Progenitor cell of endocrine pancreas (in vitro differentiated cells): Measurements from ENCODE around the gene FAM186B. TPM values are rescaled to one million over a fixed set of nuclear protein-coding genes. Genes with fewer than 3 reads are reported as not detected.
"Not testable (repeated sequence)": the region's sequence is repeated elsewhere in the genome, so short reads cannot be mapped to it uniquely, and the experiment has no call there.

Source experiments
- DNase-seq: peaks from one replicate; pipeline ENCODE4 v3.0.0; 2021; ENCODE audit warnings: low spot score; ENCODE audit not compliant: unreplicated experiment
- H3K27ac Mint-ChIP-seq: 2 replicates; pipeline ENCODE4 v1.8.0; 2021; ENCODE audit warnings: mild to moderate bottlenecking, moderate library complexity, mixed read lengths
- H3K27me3 Mint-ChIP-seq: 2 replicates; pipeline ENCODE4 v1.8.0; 2021; ENCODE audit warnings: mixed read lengths
- H3K36me3 Mint-ChIP-seq: 2 replicates; pipeline ENCODE4 v1.8.0; 2022; ENCODE audit warnings: mixed read lengths; ENCODE audit not compliant: insufficient read depth
- H3K4me1 Mint-ChIP-seq: 2 replicates; pipeline ENCODE4 v1.8.0; 2021; ENCODE audit warnings: low read depth, mixed read lengths
- H3K4me3 Mint-ChIP-seq: 2 replicates; pipeline ENCODE4 v1.8.0; 2021; ENCODE audit warnings: low read depth, mild to moderate bottlenecking, moderate library complexity, mixed read lengths
- H3K9me3 Mint-ChIP-seq: 2 replicates; pipeline ENCODE4 v1.8.0; 2021; ENCODE audit warnings: low read depth, mixed read lengths
- long read RNA-seq: library from polyadenylated mRNA; unstranded; transcript quantifications from one replicate; pipeline ENCODE4 v2.0.0, GENCODE V29; 2020
- total RNA-seq: library from RNA; stranded (reverse); gene quantifications from 2 replicates; pipeline ENCODE4 v1.2.1, GENCODE V29; 2021
- TF ChIP-seq, protein P1 (sequence below): fragments of 200-600 bp; sonication (generic); IDR thresholded peaks from one replicate; pipeline ENCODE4 v1.5.0; 2021; ENCODE audit warnings: antibody characterized with exemption, mild to moderate bottlenecking; ENCODE audit not compliant: unreplicated experiment

The FAM186B gene, protein sequence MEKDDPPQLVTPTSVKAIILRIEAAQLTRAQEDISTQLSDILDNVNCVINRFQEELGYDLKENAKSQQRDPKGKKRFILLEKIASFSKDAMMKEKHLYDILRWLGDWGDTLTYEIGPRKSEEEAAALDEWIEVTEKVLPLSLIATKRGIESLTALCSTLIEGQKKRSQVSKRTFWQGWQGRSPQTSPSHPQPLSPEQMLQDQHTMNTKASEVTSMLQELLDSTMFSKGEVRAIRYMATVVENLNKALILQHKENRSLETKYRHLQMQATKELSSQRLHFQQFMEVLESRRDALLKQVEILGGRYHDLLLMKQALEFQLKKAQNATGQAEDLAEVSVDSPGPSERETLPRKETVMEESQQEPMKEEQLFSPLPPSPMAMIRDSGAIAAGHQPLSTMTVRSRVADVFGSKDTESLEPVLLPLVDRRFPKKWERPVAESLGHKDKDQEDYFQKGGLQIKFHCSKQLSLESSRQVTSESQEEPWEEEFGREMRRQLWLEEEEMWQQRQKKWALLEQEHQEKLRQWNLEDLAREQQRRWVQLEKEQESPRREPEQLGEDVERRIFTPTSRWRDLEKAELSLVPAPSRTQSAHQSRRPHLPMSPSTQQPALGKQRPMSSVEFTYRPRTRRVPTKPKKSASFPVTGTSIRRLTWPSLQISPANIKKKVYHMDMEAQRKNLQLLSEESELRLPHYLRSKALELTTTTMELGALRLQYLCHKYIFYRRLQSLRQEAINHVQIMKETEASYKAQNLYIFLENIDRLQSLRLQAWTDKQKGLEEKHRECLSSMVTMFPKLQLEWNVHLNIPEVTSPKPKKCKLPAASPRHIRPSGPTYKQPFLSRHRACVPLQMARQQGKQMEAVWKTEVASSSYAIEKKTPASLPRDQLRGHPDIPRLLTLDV
- total RNA-seq: 0.20 and 0.24 TPM in 2 replicates
- long read RNA-seq: 0 reads

GRCh38 chr12:49605539-49605938 lies at the start of gene FAM186B:
Gene FAM186B, minus strand, starts transcription at chr12:49605639. Its CDS starts 162 bp downstream, at chr12:49605477.
- H3K36me3 Mint-ChIP-seq, H3K9me3 Mint-ChIP-seq, DNase-seq, H3K4me3 Mint-ChIP-seq, H3K4me1 Mint-ChIP-seq, H3K27ac Mint-ChIP-seq, H3K27me3 Mint-ChIP-seq: not testable (repeated sequence)

DNA sequence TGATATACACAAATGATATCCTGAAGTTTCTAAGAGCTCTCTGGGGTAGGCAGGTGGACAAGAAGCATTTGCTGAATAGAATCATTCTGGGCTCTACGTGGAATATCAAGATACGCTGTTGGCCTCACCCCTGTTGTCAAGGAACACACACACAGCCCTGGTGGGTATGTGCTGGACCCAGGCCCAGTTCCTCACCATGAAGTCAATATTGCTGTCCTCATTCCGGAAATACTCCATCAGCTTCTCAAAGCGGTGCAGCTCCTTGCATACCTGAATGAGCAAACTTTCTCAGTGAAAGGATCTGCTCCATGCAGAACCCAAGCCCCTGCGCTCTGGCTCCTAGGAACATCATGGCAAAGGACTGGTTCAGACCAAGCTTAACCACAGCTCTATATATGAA lies 49.3 kb upstream of the FAM186B start:
- Mint-ChIP-seq H3K27ac (no peak overlapping the region), H3K4me1 (no peaks in the 10 kb centered on the region), H3K36me3 (peaks cover 5% of the 10 kb centered on the region), H3K9me3 (no peaks in the 10 kb centered on the region), H3K4me3 (no peak overlapping the region), H3K27me3 (no peaks in the 10 kb centered on the region)
- no peak for DNase-seq
- TF ChIP-seq, protein P1, sequence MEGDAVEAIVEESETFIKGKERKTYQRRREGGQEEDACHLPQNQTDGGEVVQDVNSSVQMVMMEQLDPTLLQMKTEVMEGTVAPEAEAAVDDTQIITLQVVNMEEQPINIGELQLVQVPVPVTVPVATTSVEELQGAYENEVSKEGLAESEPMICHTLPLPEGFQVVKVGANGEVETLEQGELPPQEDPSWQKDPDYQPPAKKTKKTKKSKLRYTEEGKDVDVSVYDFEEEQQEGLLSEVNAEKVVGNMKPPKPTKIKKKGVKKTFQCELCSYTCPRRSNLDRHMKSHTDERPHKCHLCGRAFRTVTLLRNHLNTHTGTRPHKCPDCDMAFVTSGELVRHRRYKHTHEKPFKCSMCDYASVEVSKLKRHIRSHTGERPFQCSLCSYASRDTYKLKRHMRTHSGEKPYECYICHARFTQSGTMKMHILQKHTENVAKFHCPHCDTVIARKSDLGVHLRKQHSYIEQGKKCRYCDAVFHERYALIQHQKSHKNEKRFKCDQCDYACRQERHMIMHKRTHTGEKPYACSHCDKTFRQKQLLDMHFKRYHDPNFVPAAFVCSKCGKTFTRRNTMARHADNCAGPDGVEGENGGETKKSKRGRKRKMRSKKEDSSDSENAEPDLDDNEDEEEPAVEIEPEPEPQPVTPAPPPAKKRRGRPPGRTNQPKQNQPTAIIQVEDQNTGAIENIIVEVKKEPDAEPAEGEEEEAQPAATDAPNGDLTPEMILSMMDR: no peak

DNA sequence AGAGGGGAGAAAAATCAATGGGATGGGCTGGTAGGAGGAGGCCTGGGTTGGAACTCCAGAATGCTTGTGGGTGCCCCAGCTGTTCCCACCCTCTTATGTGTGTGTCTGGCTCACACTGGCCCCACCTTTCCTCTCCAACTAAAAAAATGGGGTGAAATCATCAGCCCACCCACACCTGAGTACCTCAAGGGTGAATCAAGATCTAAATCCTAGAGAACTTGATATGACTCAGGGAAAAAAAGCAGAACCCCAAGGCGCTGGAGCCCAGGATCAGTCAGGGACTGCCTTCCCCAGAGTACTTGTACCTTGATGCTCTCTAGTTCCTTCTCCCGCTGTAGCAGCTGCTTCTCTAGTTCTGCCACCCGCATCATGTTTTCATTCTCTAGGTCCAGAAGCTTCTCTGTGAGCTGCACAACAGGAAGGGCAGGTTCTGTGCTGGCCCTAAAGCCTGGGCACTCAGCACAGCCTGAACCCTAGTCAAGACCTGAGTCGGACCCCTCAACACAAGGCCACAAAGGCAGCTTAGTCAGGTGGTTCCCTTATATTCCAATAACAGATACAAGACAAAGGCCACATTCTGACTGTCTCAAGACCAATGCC lies 47.6 kb upstream of the FAM186B start:
- no peaks in the 10 kb centered on the region for H3K9me3 Mint-ChIP-seq
- no peaks in the 10 kb centered on the region for H3K27me3 Mint-ChIP-seq
- peaks cover 4% of the 10 kb centered on the region for H3K36me3 Mint-ChIP-seq

DNA sequence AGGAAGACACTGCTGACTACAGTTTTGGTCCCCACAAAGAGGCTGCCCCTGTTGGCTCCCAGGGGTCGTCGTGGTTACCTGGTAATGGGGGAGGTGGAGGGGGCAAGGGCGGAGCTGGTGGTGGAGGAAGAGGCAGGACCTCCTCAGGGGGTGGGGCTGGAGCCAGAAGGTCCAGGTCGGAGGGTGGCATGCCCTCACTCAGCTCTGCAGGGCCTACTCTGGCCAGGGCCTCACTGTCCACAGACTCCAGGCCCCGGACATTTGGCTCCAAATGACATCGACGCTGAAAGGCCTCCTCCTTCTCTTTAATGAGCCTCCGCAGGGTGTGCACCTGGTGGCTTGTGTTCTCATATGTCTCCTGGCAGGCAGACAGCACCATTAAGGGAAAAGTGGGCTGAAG lies 46.4 kb upstream of the FAM186B start:
- DNase-seq: no peak
- TF ChIP-seq, protein P1: no peak
- H3K4me3 Mint-ChIP-seq: no peak overlapping the region
- H3K27ac Mint-ChIP-seq: no peak overlapping the region
- no peaks in the 10 kb centered on the region for H3K9me3 Mint-ChIP-seq
- H3K36me3 Mint-ChIP-seq: peaks cover 3% of the 10 kb centered on the region
- no peaks in the 10 kb centered on the region for H3K27me3 Mint-ChIP-seq
- H3K4me1 Mint-ChIP-seq: no peaks in the 10 kb centered on the region

More for the DNA sequence above, 47.6 kb upstream of the FAM186B start:
- Mint-ChIP-seq H3K27ac (no peak overlapping the region), H3K4me3 (no peak overlapping the region), H3K4me1 (no peaks in the 10 kb centered on the region)
- TF ChIP-seq, protein P1: no peak
- no peak for DNase-seq

DNA sequence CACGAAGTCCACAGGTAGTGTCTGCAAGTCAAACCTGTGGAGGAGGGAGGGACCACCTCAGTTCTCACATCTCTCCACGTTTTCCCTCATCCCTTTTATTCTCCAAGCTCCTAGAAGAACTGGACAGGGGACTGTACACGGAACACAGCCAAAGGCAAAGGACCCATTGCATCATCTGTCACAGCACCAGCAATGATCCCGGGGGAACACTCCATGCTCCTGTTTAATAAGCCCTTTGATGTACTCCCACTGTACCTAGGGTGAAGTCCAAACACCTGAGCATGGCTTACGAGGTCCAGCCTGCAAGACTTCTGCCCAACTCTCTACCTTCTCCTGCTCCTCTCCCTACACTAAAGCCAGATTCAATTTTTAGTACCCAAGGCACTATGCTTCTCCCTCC lies 44.5 kb upstream of the FAM186B start:
- H3K27ac Mint-ChIP-seq: no peak overlapping the region
- H3K4me3 Mint-ChIP-seq: no peak overlapping the region
- no peaks in the 10 kb centered on the region for H3K9me3 Mint-ChIP-seq
- no peaks in the 10 kb centered on the region for H3K27me3 Mint-ChIP-seq
- H3K36me3 Mint-ChIP-seq: peaks cover 3% of the 10 kb centered on the region
- no peaks in the 10 kb centered on the region for H3K4me1 Mint-ChIP-seq
- TF ChIP-seq, protein P1: no peak
- DNase-seq: no peak
